Measurements from ENCODE around the gene CRYBA2. TPM values are rescaled to one million over a fixed set of nuclear protein-coding genes. Genes with fewer than 3 reads are reported as not detected.

Gene CRYBA2
- not detected for polyA plus RNA-seq (2013, experiment 1 of 2; ENCODE audit: insufficient read length)
- not detected for polyA plus RNA-seq (2013, experiment 2 of 2; ENCODE audit: insufficient read length)

- DNase-seq = peak; percentile 24
Observed at GRCh38 chr2:218993345-218994315, at the start of gene CRYBA2. Gene CRYBA2, minus strand, starts transcription at chr2:218993422. Its CDS starts 246 bp downstream, at chr2:218993176.

- DNase-seq = no peak
Observed at GRCh38 chr2:219042750-219043149, 49.5 kb upstream of the CRYBA2 start.

GRCh38 chr2:219042157-219042556 lies 48.9 kb upstream of the CRYBA2 start:
- DNase-seq = no peak

GRCh38 chr2:219041252-219041651 lies 48.0 kb upstream of the CRYBA2 start, which contains the start of gene CFAP65:
Gene CFAP65, minus strand, starts transcription at chr2:219041516. Its CDS starts 2,468 bp downstream, at chr2:219039048.
- DNase-seq = peak; percentile 57

- DNase-seq = no peak
Observed at GRCh38 chr2:219038600-219038999, 45.4 kb upstream of the CRYBA2 start.

GRCh38 chr2:219037783-219038499 lies 44.7 kb upstream of the CRYBA2 start:
- no peak for DNase-seq

GRCh38 chr2:219035942-219036341 lies 42.7 kb upstream of the CRYBA2 start:
- no peak for DNase-seq

- DNase-seq = no peak
Observed at GRCh38 chr2:219034823-219035222, 41.6 kb upstream of the CRYBA2 start.

GRCh38 chr2:219032051-219032745 lies 39.0 kb upstream of the CRYBA2 start:
- DNase-seq = no peak

- no peak for DNase-seq
Observed at GRCh38 chr2:219031005-219031738, 38.0 kb upstream of the CRYBA2 start.

GRCh38 chr2:219030177-219030940 lies 37.1 kb upstream of the CRYBA2 start:
- DNase-seq = no peak

GRCh38 chr2:219029829-219030165 lies 36.6 kb upstream of the CRYBA2 start:
- peak; percentile 65 for DNase-seq

GRCh38 chr2:219028996-219029828 lies 36.0 kb upstream of the CRYBA2 start:
- no peak for DNase-seq

GRCh38 chr2:219028141-219028540 lies 34.9 kb upstream of the CRYBA2 start:
- DNase-seq = no peak

GRCh38 chr2:219027511-219028055 lies 34.4 kb upstream of the CRYBA2 start:
- DNase-seq = no peak

- no peak for DNase-seq
Observed at GRCh38 chr2:219026946-219027345, 33.7 kb upstream of the CRYBA2 start.

GRCh38 chr2:219025637-219026585 lies 32.7 kb upstream of the CRYBA2 start:
- no peak for DNase-seq

GRCh38 chr2:219024059-219024458 lies 30.8 kb upstream of the CRYBA2 start:
- no peak for DNase-seq
